IMR-90 (cell line): ENCODE results near the gene GGTA1.
"Not testable (repeated sequence)": the region's sequence is repeated elsewhere in the genome, so short reads cannot be mapped to it uniquely, and the experiment has no call there.

Experiments used
- CHD1 ChIP-seq: IDR thresholded peaks from 2 replicates; pipeline ENCODE4 v1.6.1; 2012; ENCODE audit warnings: low read depth, low read length, improper control_type of control experiment
- CTCF ChIP-seq: conservative IDR thresholded peaks from 2 replicates; pipeline ENCODE4 v1.5.1; 2012; ENCODE audit warnings: mild to moderate bottlenecking, low read depth, low read length, improper control_type of control experiment
- ELK1 ChIP-seq: fragments of 150-350 bp; IDR thresholded peaks from 2 replicates; pipeline ENCODE4 v1.6.1; 2016; ENCODE audit warnings: low read depth, mild to moderate bottlenecking, low read length, moderate library complexity, borderline replicate concordance
- FOS ChIP-seq: fragments of 150-350 bp; IDR thresholded peaks from 2 replicates; pipeline ENCODE4 v1.6.1; 2016; ENCODE audit warnings: low read depth, low read length
- POLR2A ChIP-seq: IDR thresholded peaks from 2 replicates; pipeline ENCODE4 v1.6.1; 2012; ENCODE audit warnings: mild to moderate bottlenecking, low read depth, low read length
- RAD21 ChIP-seq: IDR thresholded peaks from 2 replicates; pipeline ENCODE4 v1.6.1; 2012; ENCODE audit warnings: low read length, improper control_type of control experiment
- SMC3 ChIP-seq: fragments of 150-350 bp; IDR thresholded peaks from 2 replicates; pipeline ENCODE4 v1.6.1; 2016; ENCODE audit warnings: low read depth, mild to moderate bottlenecking, antibody characterized with exemption, low read length, moderate library complexity
- USF2 ChIP-seq: fragments of 150-350 bp; IDR thresholded peaks from 2 replicates; pipeline ENCODE4 v1.6.1; 2017; ENCODE audit warnings: mild to moderate bottlenecking, antibody characterized with exemption, low read length, low read depth

- not testable (repeated sequence) for TF ChIP-seq CTCF, POLR2A, CHD1, USF2, RAD21, FOS, ELK1, SMC3
Measured at GRCh38 chr9:121519688-121520087, 20.0 kb upstream of the GGTA1 start.
